HEK293 (cell line): ENCODE measurements around the gene PCNX4.

Experiments used
- CTCF ChIA-PET: fragments of 350-600 bp; formaldehyde crosslinking; extraction: SDS; loops from one replicate; lab custom pipeline; 2021; ENCODE audit warnings: antibody characterized with exemption; lab: Yijun Ruan, JAX
- POLR2A ChIA-PET: fragments of 300-600 bp; formaldehyde crosslinking; extraction: SDS; loops from one replicate; lab custom pipeline; 2020; ENCODE audit warnings: antibody characterized with exemption, inconsistent platforms; lab: Yijun Ruan, JAX
- H3K27ac ChIP-seq: fragments of 200-500 bp; sonication (Bioruptor generic); 2 replicates; pipeline ENCODE4 v1.5.1; 2014; ENCODE audit warnings: low read depth, low read length, control low read depth, inconsistent platforms; ENCODE audit errors: extremely low read depth
- H3K36me3 ChIP-seq, 2 experiments: fragments of 200-500 bp in 1 of 2; sonication (Bioruptor generic) in 1 of 2; 1 replicate in 1 of 2; 2 replicates in 1 of 2; pipeline ENCODE4 v1.5.1; 2014 to 2017; ENCODE audit warnings: inconsistent platforms in 2 of 2, low read length in 2 of 2; ENCODE audit not compliant: control insufficient read depth in 2 of 2, insufficient read depth in 1 of 2
- H3K4me1 ChIP-seq: fragments of 200-500 bp; sonication (Bioruptor generic); 2 replicates; pipeline ENCODE4 v1.5.1; 2014; ENCODE audit warnings: mild to moderate bottlenecking, low read length, inconsistent platforms; ENCODE audit not compliant: control insufficient read depth, insufficient read depth
- H3K4me3 ChIP-seq: 2 replicates; pipeline ENCODE4 v1.5.1; 2011; ENCODE audit warnings: low read depth, mild to moderate bottlenecking, control low read depth, low read length, moderate library complexity
- H3K9me3 ChIP-seq: fragments of 200-500 bp; sonication (Bioruptor generic); 2 replicates; pipeline ENCODE4 v1.5.1; 2014; ENCODE audit warnings: low read depth, low read length, inconsistent platforms; ENCODE audit not compliant: control insufficient read depth, insufficient read depth
- AEBP2 ChIP-seq: fragments of 450-650 bp; formaldehyde crosslinking; IDR thresholded peaks from 2 replicates; pipeline ENCODE4 v1.5.1; 2016; ENCODE audit warnings: missing biosample characterization, missing genetic modification characterization, borderline replicate concordance
- CTCF ChIP-seq: fragments of 450-650 bp; formaldehyde crosslinking; IDR thresholded peaks from 2 replicates; pipeline ENCODE4 v1.5.1; 2016; ENCODE audit warnings: missing biosample characterization, missing genetic modification characterization
- FEZF1 ChIP-seq: fragments of 450-650 bp; formaldehyde crosslinking; IDR thresholded peaks from 2 replicates; pipeline ENCODE4 v1.5.1; 2016; ENCODE audit warnings: missing biosample characterization, missing genetic modification characterization
- GLI2 ChIP-seq: fragments of 450-650 bp; formaldehyde crosslinking; IDR thresholded peaks from 2 replicates; pipeline ENCODE4; 2017; ENCODE audit warnings: missing biosample characterization, missing genetic modification characterization, low read depth, borderline replicate concordance
- GLIS1 ChIP-seq: fragments of 450-650 bp; formaldehyde crosslinking; IDR thresholded peaks from 2 replicates; pipeline ENCODE4 v1.5.1; 2016; ENCODE audit warnings: missing biosample characterization, missing genetic modification characterization
- HIC1 ChIP-seq: fragments of 450-650 bp; formaldehyde crosslinking; IDR thresholded peaks from 2 replicates; pipeline ENCODE4 v1.5.1; 2016; ENCODE audit warnings: missing biosample characterization, missing genetic modification characterization
- MEIS1 ChIP-seq: sonication (generic); formaldehyde crosslinking; IDR thresholded peaks from 2 replicates; pipeline ENCODE4 v1.8.1; 2022; ENCODE audit warnings: missing genetic modification reagents, mild to moderate bottlenecking, borderline replicate concordance
- PRDM4 ChIP-seq: fragments of 450-650 bp; formaldehyde crosslinking; IDR thresholded peaks from 2 replicates; pipeline ENCODE4 v1.5.1; 2017; ENCODE audit warnings: missing biosample characterization, missing genetic modification characterization
- SCRT1 ChIP-seq: fragments of 450-650 bp; formaldehyde crosslinking; IDR thresholded peaks from 2 replicates; pipeline ENCODE4 v1.5.1; 2016; ENCODE audit warnings: missing biosample characterization, missing genetic modification characterization, borderline replicate concordance
- SCRT2 ChIP-seq: fragments of 450-650 bp; formaldehyde crosslinking; IDR thresholded peaks from 2 replicates; pipeline ENCODE4 v1.5.1; 2016; ENCODE audit warnings: missing biosample characterization, missing genetic modification characterization
- SP7 ChIP-seq: fragments of 450-650 bp; formaldehyde crosslinking; IDR thresholded peaks from 2 replicates; pipeline ENCODE4 v1.5.1; 2016; ENCODE audit warnings: missing biosample characterization, missing genetic modification characterization
- ZNF10 ChIP-seq: fragments of 450-650 bp; formaldehyde crosslinking; IDR thresholded peaks from 2 replicates; pipeline ENCODE4 v1.5.1; 2017; ENCODE audit warnings: missing biosample characterization, missing genetic modification characterization
- ZNF146 ChIP-seq: fragments of 450-650 bp; formaldehyde crosslinking; IDR thresholded peaks from 2 replicates; pipeline ENCODE4 v1.5.1; 2016; ENCODE audit warnings: missing biosample characterization, missing genetic modification characterization
- ZNF366 ChIP-seq: fragments of 450-650 bp; formaldehyde crosslinking; conservative IDR thresholded peaks from 2 replicates; pipeline ENCODE4 v1.5.1; 2016; ENCODE audit warnings: missing biosample characterization, missing genetic modification characterization
- ZNF423 ChIP-seq: fragments of 450-650 bp; formaldehyde crosslinking; IDR thresholded peaks from 2 replicates; pipeline ENCODE4 v1.5.1; 2016; ENCODE audit warnings: missing biosample characterization, missing genetic modification characterization
- ZNF530 ChIP-seq: fragments of 450-650 bp; formaldehyde crosslinking; IDR thresholded peaks from 2 replicates; pipeline ENCODE4 v1.5.1; 2016; ENCODE audit warnings: low read depth, missing biosample characterization, missing genetic modification characterization
- ZNF571 ChIP-seq: fragments of 450-650 bp; formaldehyde crosslinking; IDR thresholded peaks from 2 replicates; pipeline ENCODE4 v1.5.0; 2017; ENCODE audit warnings: missing biosample characterization, missing genetic modification characterization
- ZNF76 ChIP-seq: fragments of 450-650 bp; formaldehyde crosslinking; IDR thresholded peaks from 2 replicates; pipeline ENCODE4; 2016; ENCODE audit warnings: low read depth, missing biosample characterization, missing genetic modification characterization, borderline replicate concordance
- ZSCAN30 ChIP-seq: fragments of 450-650 bp; IDR thresholded peaks from 2 replicates; pipeline ENCODE4 v1.5.1; 2018; ENCODE audit warnings: missing biosample characterization, mild to moderate bottlenecking, missing genetic modification characterization, moderate library complexity

The PCNX4 gene

GRCh38 chr14:60206837-60207533 is 115.3 kb downstream of the PCNX4 start:
- TF ChIP-seq ZNF10: no peak
- no peak for TF ChIP-seq PRDM4 (tag by site-specific recombination)
- ChIA-PET CTCF (interaction anchor here (0.6 kb wide), 1 partner anchor 242 kb away, joined by 3 read pairs; no protein-coding TSS in a partner anchor), POLR2A (no interaction called here)
- Histone ChIP-seq H3K27ac (no peak overlapping the region), H3K4me3 (no peak overlapping the region), H3K9me3 (no peaks in the 10 kb centered on the region), H3K4me1 (no peaks in the 10 kb centered on the region), H3K36me3 (no peaks in the 10 kb centered on the region)

- H3K4me1 ChIP-seq: no peaks in the 10 kb centered on the region
- TF ChIP-seq SCRT1 (tag by site-specific recombination): peak; percentile 65
- TF ChIP-seq SCRT2: peak; percentile 86
- TF ChIP-seq MEIS1 (CRISPR knock-in tag): no peak
- TF ChIP-seq, all 188 proteins: peak for 2
- H3K4me3 ChIP-seq: no peak overlapping the region
- ChIA-PET POLR2A (interaction anchor here (0.6 kb wide), 1 partner anchor 224 kb away, joined by 5 read pairs; no protein-coding TSS in a partner anchor), CTCF (interaction anchor here (0.6 to 0.9 kb wide), 2 partner anchors 13 to 28 kb away, joined by 3 read pairs; no protein-coding TSS in a partner anchor)
- no peak overlapping the region for H3K27ac ChIP-seq
- no peaks in the 10 kb centered on the region for H3K9me3 ChIP-seq
- H3K36me3 ChIP-seq: no peaks in the 10 kb centered on the region
Measured at GRCh38 chr14:60210703-60211102, 119.0 kb downstream of the PCNX4 start.

GRCh38 chr14:60211153-60211552 is 119.4 kb downstream of the PCNX4 start:
- TF ChIP-seq ZNF76 (tag by site-specific recombination): no peak
- no peak for TF ChIP-seq ZNF571 (tag by site-specific recombination)
- TF ChIP-seq GLI2 (tag by site-specific recombination): no peak
- TF ChIP-seq SCRT2: no peak
- no peak for TF ChIP-seq SCRT1 (tag by site-specific recombination)
- TF ChIP-seq GLIS1 (tag by site-specific recombination): no peak
- TF ChIP-seq ZNF366 (tag by site-specific recombination): no peak
- no peak for TF ChIP-seq ZNF423 (tag by site-specific recombination)
- TF ChIP-seq HIC1 (tag by site-specific recombination): no peak
- TF ChIP-seq CTCF: no peak
- TF ChIP-seq ZNF146 (tag by site-specific recombination): no peak
- TF ChIP-seq ZNF530: no peak
- TF ChIP-seq ZSCAN30 (tag by site-specific recombination): no peak
- TF ChIP-seq AEBP2 (tag by site-specific recombination): no peak
- TF ChIP-seq SP7 (tag by site-specific recombination): no peak
- TF ChIP-seq FEZF1 (tag by site-specific recombination): no peak
- ChIA-PET CTCF (interaction anchor here (0.9 kb wide), 1 partner anchor 13 kb away, joined by 3 read pairs; no protein-coding TSS in a partner anchor), POLR2A (interaction anchor here (0.6 kb wide), 1 partner anchor 223 kb away, joined by 5 read pairs; no protein-coding TSS in a partner anchor)
- Histone ChIP-seq H3K9me3 (no peaks in the 10 kb centered on the region), H3K27ac (no peak overlapping the region), H3K4me3 (no peak overlapping the region), H3K4me1 (no peaks in the 10 kb centered on the region), H3K36me3 (no peaks in the 10 kb centered on the region)
